Measurements from ENCODE around the gene TMEM120B.

The TMEM120B gene

GRCh38 chr12:121791671-121792551, 79.4 kb downstream of the TMEM120B start:
- DNase-seq (ENCODE audit: low read depth in 2 of 2): no peak

GRCh38 chr12:121792607-121793439, 80.3 kb downstream of the TMEM120B start:
- DNase-seq (ENCODE audit: low read depth in 2 of 2): no peak

GRCh38 chr12:121793440-121793837, 80.9 kb downstream of the TMEM120B start, which contains the start of gene RHOF:
RHOF (minus strand) TSS chr12:121793688; CDS start chr12:121793633, 55 bp downstream.
- no peak for DNase-seq (ENCODE audit: low read depth in 2 of 2)

- DNase-seq (ENCODE audit: low read depth in 2 of 2): peak in 1 of 2 experiments; percentile 72
Observed at GRCh38 chr12:121793838-121794533, 81.4 kb downstream of the TMEM120B start.

GRCh38 chr12:121794534-121795033, 82.0 kb downstream of the TMEM120B start:
- DNase-seq (ENCODE audit: low read depth in 2 of 2): no peak

- no peak for DNase-seq (ENCODE audit: low read depth in 2 of 2)
Observed at GRCh38 chr12:121795034-121795968, 82.7 kb downstream of the TMEM120B start.

GRCh38 chr12:121796855-121797751, 84.6 kb downstream of the TMEM120B start:
- DNase-seq (ENCODE audit: low read depth in 2 of 2): no peak

- no peak for DNase-seq (ENCODE audit: low read depth in 2 of 2)
Observed at GRCh38 chr12:121797937-121798786, 85.6 kb downstream of the TMEM120B start.

- DNase-seq (ENCODE audit: low read depth in 2 of 2): no peak
Observed at GRCh38 chr12:121798787-121799155, 86.2 kb downstream of the TMEM120B start.

- DNase-seq (ENCODE audit: low read depth in 2 of 2): peak in 1 of 2 experiments; percentile 69
Observed at GRCh38 chr12:121799156-121799841, 86.7 kb downstream of the TMEM120B start.

- peak; percentile 79 to 82 for DNase-seq (ENCODE audit: low read depth in 2 of 2)
Observed at GRCh38 chr12:121799842-121800693, 87.5 kb downstream of the TMEM120B start.

- DNase-seq (ENCODE audit: low read depth in 2 of 2): no peak
Observed at GRCh38 chr12:121800694-121801594, 88.4 kb downstream of the TMEM120B start.

- no peak for DNase-seq (ENCODE audit: low read depth in 2 of 2)
Observed at GRCh38 chr12:121801595-121802484, 89.3 kb downstream of the TMEM120B start.

GRCh38 chr12:121802485-121802842, 89.9 kb downstream of the TMEM120B start:
- no peak for DNase-seq (ENCODE audit: low read depth in 2 of 2)
